HepG2 (cell line): Measurements from ENCODE around the gene P3H3. TPM values are rescaled to one million over a fixed set of nuclear protein-coding genes. Genes with fewer than 3 reads are reported as not detected.

Experiments used
- polyA plus RNA-seq, 8 experiments: library from polyadenylated mRNA; depleted of rRNA in 3 of 8; stranded (reverse) in 7 of 8; unstranded in 1 of 8; fragments of >200 nt; fragmentation: Illumina TruSeq in 4 of 8; extraction: Trizol in 4 of 8; gene quantifications; 2 replicates each; pipeline versions ENCODE4 v1.2.1 to v1.2.3, GENCODE V29; 2011 to 2016; ENCODE audit warnings: low read depth in 4 of 8, missing spikeins in 1 of 8, mixed read lengths in 1 of 8; ENCODE audit not compliant: insufficient read depth in 1 of 8
- total RNA-seq, 5 experiments: library from RNA; depleted of rRNA; stranded (reverse); fragments of >200 nt; fragmentation: Illumina TruSeq; extraction: Trizol; gene quantifications; 2 replicates each; pipeline ENCODE4 v1.2.3, GENCODE V29; 2016; ENCODE audit warnings: low read depth in 1 of 5

P3H3 gene
- total and polyA plus RNA-seq, 2 of the 13 experiments (the other 11 are each of a cell fraction or from before 2014, with no cell fraction given): 20.1 to 20.5 TPM

Other genes starting within 250 kb of the P3H3 start
- 148 and 156 TPM in 2 replicates for gene CHD4, start 221.0 kb upstream of the P3H3 start, total RNA-seq (2016; rRNA removed; fragmentation: Illumina TruSeq; extraction: Trizol)
- gene CHD4, start 221.0 kb upstream of the P3H3 start, polyA plus RNA-seq (2011; rRNA removed): 76.2 and 82.8 TPM in 2 replicates
- 0.07 and 0.09 TPM in 2 replicates for gene LPAR5, start 192.4 kb upstream of the P3H3 start, total RNA-seq (2016; rRNA removed; fragmentation: Illumina TruSeq; extraction: Trizol)
- gene LPAR5, start 192.4 kb upstream of the P3H3 start, polyA plus RNA-seq (2011; rRNA removed): 0.17 and 0.32 TPM in 2 replicates
- gene ACRBP, start 181.0 kb upstream of the P3H3 start, total RNA-seq (2016; rRNA removed; fragmentation: Illumina TruSeq; extraction: Trizol): not detected in 2 replicates
- 0.37 and 0.46 TPM in 2 replicates for gene ACRBP, start 181.0 kb upstream of the P3H3 start, polyA plus RNA-seq (2011; rRNA removed)
- gene ING4, start 165.3 kb upstream of the P3H3 start, total RNA-seq (2016; rRNA removed; fragmentation: Illumina TruSeq; extraction: Trizol): 12.7 and 14.4 TPM in 2 replicates
- 32.4 and 34.2 TPM in 2 replicates for gene ING4, start 165.3 kb upstream of the P3H3 start, polyA plus RNA-seq (2011; rRNA removed)
- 23.6 and 24.1 TPM in 2 replicates for gene ZNF384, start 139.0 kb upstream of the P3H3 start, total RNA-seq (2016; rRNA removed; fragmentation: Illumina TruSeq; extraction: Trizol)
- 54.3 and 55.3 TPM in 2 replicates for gene ZNF384, start 139.0 kb upstream of the P3H3 start, polyA plus RNA-seq (2011; rRNA removed)
- gene PIANP, start 127.6 kb upstream of the P3H3 start, total RNA-seq (2016; rRNA removed; fragmentation: Illumina TruSeq; extraction: Trizol): not detected in 2 replicates
- not detected in 2 replicates for gene PIANP, start 127.6 kb upstream of the P3H3 start, polyA plus RNA-seq (2011; rRNA removed)
- gene COPS7A, start 104.4 kb upstream of the P3H3 start, total RNA-seq (2016; rRNA removed; fragmentation: Illumina TruSeq; extraction: Trizol): 38.0 and 40.0 TPM in 2 replicates
- gene COPS7A, start 104.4 kb upstream of the P3H3 start, polyA plus RNA-seq (2011; rRNA removed): 71.4 and 73.6 TPM in 2 replicates
- gene MLF2, start 75.3 kb upstream of the P3H3 start, total RNA-seq (2016; rRNA removed; fragmentation: Illumina TruSeq; extraction: Trizol): 88.1 and 95.8 TPM in 2 replicates
- 167 and 178 TPM in 2 replicates for gene MLF2, start 75.3 kb upstream of the P3H3 start, polyA plus RNA-seq (2011; rRNA removed)
- gene PTMS, start 62.0 kb upstream of the P3H3 start, total RNA-seq (2016; rRNA removed; fragmentation: Illumina TruSeq; extraction: Trizol): 40.5 and 42.1 TPM in 2 replicates
- 79.1 and 82.4 TPM in 2 replicates for gene PTMS, start 62.0 kb upstream of the P3H3 start, polyA plus RNA-seq (2011; rRNA removed)
- gene LAG3, start 55.9 kb upstream of the P3H3 start, total RNA-seq (2016; rRNA removed; fragmentation: Illumina TruSeq; extraction: Trizol): 0.11 TPM in 1 of 2 replicates, not detected in the other
- gene LAG3, start 55.9 kb upstream of the P3H3 start, polyA plus RNA-seq (2011; rRNA removed): 0.26 and 0.51 TPM in 2 replicates
- gene CD4, start 38.9 kb upstream of the P3H3 start, total RNA-seq (2016; rRNA removed; fragmentation: Illumina TruSeq; extraction: Trizol): 0.07 and 0.27 TPM in 2 replicates
- 0.68 and 0.95 TPM in 2 replicates for gene CD4, start 38.9 kb upstream of the P3H3 start, polyA plus RNA-seq (2011; rRNA removed)
- not detected in 2 replicates for gene GPR162, start 6.6 kb upstream of the P3H3 start, total RNA-seq (2016; rRNA removed; fragmentation: Illumina TruSeq; extraction: Trizol)
- 0.08 and 0.10 TPM in 2 replicates for gene GPR162, start 6.6 kb upstream of the P3H3 start, polyA plus RNA-seq (2011; rRNA removed)
- gene GNB3, start 12.5 kb downstream of the P3H3 start, total RNA-seq (2016; rRNA removed; fragmentation: Illumina TruSeq; extraction: Trizol): 0.17 and 1.3 TPM in 2 replicates
- 3.6 and 3.8 TPM in 2 replicates for gene GNB3, start 12.5 kb downstream of the P3H3 start, polyA plus RNA-seq (2011; rRNA removed)
- 51.9 and 56.5 TPM in 2 replicates for gene CDCA3, start 22.9 kb downstream of the P3H3 start, total RNA-seq (2016; rRNA removed; fragmentation: Illumina TruSeq; extraction: Trizol)
- gene CDCA3, start 22.9 kb downstream of the P3H3 start, polyA plus RNA-seq (2011; rRNA removed): 21.8 and 32.7 TPM in 2 replicates
- gene USP5, start 23.7 kb downstream of the P3H3 start, total RNA-seq (2016; rRNA removed; fragmentation: Illumina TruSeq; extraction: Trizol): 53.4 and 56.0 TPM in 2 replicates
- 39.6 and 42.8 TPM in 2 replicates for gene USP5, start 23.7 kb downstream of the P3H3 start, polyA plus RNA-seq (2011; rRNA removed)
- gene TPI1, start 39.1 kb downstream of the P3H3 start, total RNA-seq (2016; rRNA removed; fragmentation: Illumina TruSeq; extraction: Trizol): 945 and 1,237 TPM in 2 replicates
- gene TPI1, start 39.1 kb downstream of the P3H3 start, polyA plus RNA-seq (2011; rRNA removed): 2,303 and 2,535 TPM in 2 replicates
- 4.0 and 6.2 TPM in 2 replicates for gene SPSB2, start 44.9 kb downstream of the P3H3 start, total RNA-seq (2016; rRNA removed; fragmentation: Illumina TruSeq; extraction: Trizol)
- 1.9 and 2.0 TPM in 2 replicates for gene SPSB2, start 44.9 kb downstream of the P3H3 start, polyA plus RNA-seq (2011; rRNA removed)
- gene LRRC23, start 76.4 kb downstream of the P3H3 start, total RNA-seq (2016; rRNA removed; fragmentation: Illumina TruSeq; extraction: Trizol): 6.0 and 6.7 TPM in 2 replicates
- gene LRRC23, start 76.4 kb downstream of the P3H3 start, polyA plus RNA-seq (2011; rRNA removed): 6.2 and 7.8 TPM in 2 replicates
- gene ENO2, start 86.2 kb downstream of the P3H3 start, total RNA-seq (2016; rRNA removed; fragmentation: Illumina TruSeq; extraction: Trizol): 15.9 and 19.3 TPM in 2 replicates
- gene ENO2, start 86.2 kb downstream of the P3H3 start, polyA plus RNA-seq (2011; rRNA removed): 136 and 144 TPM in 2 replicates
- gene ATN1, start 99.6 kb downstream of the P3H3 start, total RNA-seq (2016; rRNA removed; fragmentation: Illumina TruSeq; extraction: Trizol): 2.1 TPM in 2 replicates
- gene ATN1, start 99.6 kb downstream of the P3H3 start, polyA plus RNA-seq (2011; rRNA removed): 8.6 and 10.7 TPM in 2 replicates
- not detected in 2 replicates for gene RNU7-1, start 115.4 kb downstream of the P3H3 start, total RNA-seq (2016; rRNA removed; fragmentation: Illumina TruSeq; extraction: Trizol)
- not detected in 2 replicates for gene RNU7-1, start 115.4 kb downstream of the P3H3 start, polyA plus RNA-seq (2011; rRNA removed)
- 84.0 and 89.7 TPM in 2 replicates for gene C12orf57, start 115.6 kb downstream of the P3H3 start, total RNA-seq (2016; rRNA removed; fragmentation: Illumina TruSeq; extraction: Trizol)
- gene C12orf57, start 115.6 kb downstream of the P3H3 start, polyA plus RNA-seq (2011; rRNA removed): 287 and 302 TPM in 2 replicates
- gene PTPN6, start 122.9 kb downstream of the P3H3 start, total RNA-seq (2016; rRNA removed; fragmentation: Illumina TruSeq; extraction: Trizol): 9.5 and 10.6 TPM in 2 replicates
- gene PTPN6, start 122.9 kb downstream of the P3H3 start, polyA plus RNA-seq (2011; rRNA removed): 9.1 and 10.5 TPM in 2 replicates
- gene PHB2, start 142.3 kb downstream of the P3H3 start, total RNA-seq (2016; rRNA removed; fragmentation: Illumina TruSeq; extraction: Trizol): 291 and 394 TPM in 2 replicates
- 425 and 468 TPM in 2 replicates for gene PHB2, start 142.3 kb downstream of the P3H3 start, polyA plus RNA-seq (2011; rRNA removed)
- gene EMG1, start 142.5 kb downstream of the P3H3 start, total RNA-seq (2016; rRNA removed; fragmentation: Illumina TruSeq; extraction: Trizol): 130 and 190 TPM in 2 replicates
- gene EMG1, start 142.5 kb downstream of the P3H3 start, polyA plus RNA-seq (2011; rRNA removed): 57.7 and 76.3 TPM in 2 replicates
- 22.1 and 44.5 TPM in 2 replicates for gene LPCAT3, start 190.1 kb downstream of the P3H3 start, total RNA-seq (2016; rRNA removed; fragmentation: Illumina TruSeq; extraction: Trizol)
- 62.7 and 64.3 TPM in 2 replicates for gene LPCAT3, start 190.1 kb downstream of the P3H3 start, polyA plus RNA-seq (2011; rRNA removed)
- gene C1S, start 232.3 kb downstream of the P3H3 start, total RNA-seq (2016; rRNA removed; fragmentation: Illumina TruSeq; extraction: Trizol): 8.2 and 18.2 TPM in 2 replicates
- gene C1S, start 232.3 kb downstream of the P3H3 start, polyA plus RNA-seq (2011; rRNA removed): 14.5 and 23.3 TPM in 2 replicates